T-helper 2 cell treated with Interferon-gamma antibody and Interleukin-4, amounts not matched to agents 5 μg/mL and 100 μg/mL, for 36 hours (primary cell): ENCODE data around the gene UBE2G2.

Source experiments
- DNase-seq: peaks from one replicate; pipeline ENCODE4 v3.0.0; 2021; ENCODE audit warnings: low spot score
- H3K27ac Mint-ChIP-seq: one replicate; pipeline ENCODE4 v1.8.0; 2021; ENCODE audit warnings: mild to moderate bottlenecking, mixed read lengths
- H3K27me3 Mint-ChIP-seq: one replicate; pipeline ENCODE4 v1.8.0; 2021; ENCODE audit warnings: low read depth, mixed read lengths
- H3K36me3 Mint-ChIP-seq: one replicate; pipeline ENCODE4 v1.8.0; 2021; ENCODE audit warnings: low read depth, mixed read lengths
- H3K4me1 Mint-ChIP-seq: one replicate; pipeline ENCODE4 v1.8.0; 2021; ENCODE audit warnings: low read depth, mixed read lengths
- H3K4me3 Mint-ChIP-seq: one replicate; pipeline ENCODE4 v1.8.0; 2022; ENCODE audit warnings: mild to moderate bottlenecking, moderate library complexity, mixed read lengths
- H3K9me3 Mint-ChIP-seq: one replicate; pipeline ENCODE4 v1.8.0; 2021; ENCODE audit warnings: mixed read lengths

UBE2G2 gene

DNA sequence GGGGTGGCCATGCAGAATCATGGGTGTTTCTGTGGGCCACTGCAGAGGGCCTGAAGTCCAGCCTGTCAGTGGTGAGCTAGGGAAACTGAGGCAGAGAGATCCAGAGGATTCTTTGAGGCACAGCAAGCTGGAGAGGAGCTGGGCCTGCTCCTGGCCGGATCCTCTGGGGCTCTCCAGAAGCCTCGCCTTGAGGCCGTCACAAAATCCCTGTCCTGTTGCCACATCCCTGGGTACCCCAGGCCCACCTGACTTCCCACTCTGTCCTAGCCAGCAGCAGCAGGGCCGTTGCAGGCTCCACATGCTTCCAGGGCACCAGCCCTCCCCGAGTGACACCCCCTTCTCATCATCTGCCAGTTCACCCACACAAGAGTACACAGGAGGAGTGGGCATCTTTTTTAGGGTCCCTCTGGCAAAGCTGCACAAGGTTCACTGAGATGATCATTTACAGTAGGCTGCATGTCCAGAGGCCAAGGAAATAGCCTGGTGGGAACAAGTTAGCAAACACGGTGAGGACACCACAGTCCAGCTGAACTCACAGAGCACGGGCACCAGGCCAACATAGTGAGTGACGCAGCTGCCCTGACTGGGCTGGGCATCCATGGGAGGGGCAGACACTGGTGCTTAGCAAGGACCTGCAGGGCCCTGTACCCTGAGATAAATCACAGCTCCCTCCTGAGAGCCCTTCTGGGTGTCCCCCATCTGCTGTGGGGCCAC is 65.2 kb downstream of the UBE2G2 start:
- H3K27ac Mint-ChIP-seq: no peak overlapping the region
- no peaks in the 10 kb centered on the region for H3K9me3 Mint-ChIP-seq
- no peak overlapping the region for H3K4me3 Mint-ChIP-seq
- no peaks in the 10 kb centered on the region for H3K4me1 Mint-ChIP-seq
- H3K27me3 Mint-ChIP-seq: peaks cover 14% of the 10 kb centered on the region
- DNase-seq: no peak
- no peaks in the 10 kb centered on the region for H3K36me3 Mint-ChIP-seq

DNA sequence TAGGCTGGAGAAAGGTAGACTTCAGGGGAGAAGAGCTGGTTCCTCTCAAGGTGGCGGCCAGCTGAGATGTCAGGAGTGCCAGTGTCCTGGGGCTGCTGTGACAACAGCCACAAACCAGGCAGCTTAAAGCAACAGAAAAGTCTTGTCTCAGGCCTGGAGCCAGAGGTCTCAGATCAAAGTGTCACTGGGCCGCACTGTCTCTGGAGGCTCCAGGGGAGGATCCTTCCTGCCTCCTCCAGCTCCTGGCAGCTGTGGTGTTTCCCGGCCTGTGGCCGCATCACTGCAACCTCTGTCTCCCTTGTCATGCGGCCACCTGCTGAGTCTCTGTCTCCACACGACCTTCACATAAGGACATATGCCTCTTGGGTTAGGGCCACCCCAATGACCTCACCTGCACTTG is 65.8 kb downstream of the UBE2G2 start:
- Mint-ChIP-seq H3K9me3 (no peaks in the 10 kb centered on the region), H3K27me3 (peaks cover 11% of the 10 kb centered on the region), H3K4me1 (no peaks in the 10 kb centered on the region), H3K36me3 (no peaks in the 10 kb centered on the region), H3K4me3 (no peak overlapping the region), H3K27ac (no peak overlapping the region)
- DNase-seq: no peak

DNA sequence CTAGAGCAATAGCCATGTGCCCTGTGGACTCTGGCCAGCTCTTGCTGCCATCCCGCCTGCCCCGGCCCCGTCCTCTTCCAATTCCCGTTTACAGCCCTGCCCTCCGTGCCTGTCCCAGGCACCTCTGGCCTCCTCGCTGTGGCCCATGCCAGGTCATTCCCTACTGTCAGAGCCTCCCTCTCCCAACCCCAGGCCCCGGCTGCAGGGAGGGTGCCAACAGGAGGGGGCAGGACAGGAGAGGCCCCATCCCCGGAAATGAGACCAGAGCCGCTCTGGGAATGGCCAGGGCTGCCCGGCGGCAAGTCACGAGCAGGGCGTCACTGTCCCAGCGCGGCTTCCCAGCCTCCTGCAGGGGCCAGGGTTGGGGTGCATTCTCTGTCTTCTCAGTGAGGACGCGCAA is 66.8 kb downstream of the UBE2G2 start:
- Mint-ChIP-seq H3K4me1 (no peaks in the 10 kb centered on the region), H3K27me3 (peaks cover 6% of the 10 kb centered on the region)

GRCh38 chr21:44734026-44734745 is 67.4 kb downstream of the UBE2G2 start:
- no peak overlapping the region for H3K4me3 Mint-ChIP-seq
- no peak for DNase-seq
- H3K9me3 Mint-ChIP-seq: no peaks in the 10 kb centered on the region
- H3K4me1 Mint-ChIP-seq: no peaks in the 10 kb centered on the region
- no peaks in the 10 kb centered on the region for H3K36me3 Mint-ChIP-seq
- H3K27me3 Mint-ChIP-seq: peaks cover 5% of the 10 kb centered on the region
- H3K27ac Mint-ChIP-seq: no peak overlapping the region

More for the DNA sequence above, 66.8 kb downstream of the UBE2G2 start:
- no peak overlapping the region for H3K27ac Mint-ChIP-seq
- no peaks in the 10 kb centered on the region for H3K9me3 Mint-ChIP-seq
- no peak overlapping the region for H3K4me3 Mint-ChIP-seq
- no peaks in the 10 kb centered on the region for H3K36me3 Mint-ChIP-seq
- no peak for DNase-seq

- Mint-ChIP-seq H3K27ac (no peak overlapping the region), H3K27me3 (peaks cover 4% of the 10 kb centered on the region), H3K9me3 (no peaks in the 10 kb centered on the region), H3K4me1 (no peaks in the 10 kb centered on the region), H3K4me3 (no peak overlapping the region), H3K36me3 (no peaks in the 10 kb centered on the region)
- DNase-seq: no peak
These were observed 68.7 kb downstream of the UBE2G2 start for GRCh38 chr21:44732956-44733355.

DNA sequence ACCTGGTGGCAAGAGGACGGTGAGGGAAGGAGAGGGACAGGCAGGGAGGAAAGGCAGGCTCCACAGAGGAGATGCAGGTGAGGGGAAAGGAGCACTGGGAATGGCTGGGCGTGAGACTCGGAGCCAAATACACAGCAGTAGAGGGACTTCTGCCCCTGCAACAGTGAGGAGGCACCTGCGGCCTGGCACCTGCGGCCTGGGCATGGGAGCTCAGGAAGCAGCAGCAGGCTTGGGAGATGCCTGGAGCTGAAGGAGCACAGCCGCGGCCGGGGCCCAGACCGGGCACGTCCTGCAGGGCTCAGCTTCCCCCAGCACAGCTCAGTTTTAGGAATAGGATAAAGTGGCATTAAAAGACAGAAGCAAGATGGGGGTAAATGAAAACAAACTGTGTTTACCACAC is 69.4 kb downstream of the UBE2G2 start:
- Mint-ChIP-seq H3K27ac (no peak overlapping the region), H3K36me3 (no peaks in the 10 kb centered on the region), H3K27me3 (peaks cover 2% of the 10 kb centered on the region), H3K4me1 (no peaks in the 10 kb centered on the region), H3K4me3 (no peak overlapping the region), H3K9me3 (no peaks in the 10 kb centered on the region)
- no peak for DNase-seq

DNA sequence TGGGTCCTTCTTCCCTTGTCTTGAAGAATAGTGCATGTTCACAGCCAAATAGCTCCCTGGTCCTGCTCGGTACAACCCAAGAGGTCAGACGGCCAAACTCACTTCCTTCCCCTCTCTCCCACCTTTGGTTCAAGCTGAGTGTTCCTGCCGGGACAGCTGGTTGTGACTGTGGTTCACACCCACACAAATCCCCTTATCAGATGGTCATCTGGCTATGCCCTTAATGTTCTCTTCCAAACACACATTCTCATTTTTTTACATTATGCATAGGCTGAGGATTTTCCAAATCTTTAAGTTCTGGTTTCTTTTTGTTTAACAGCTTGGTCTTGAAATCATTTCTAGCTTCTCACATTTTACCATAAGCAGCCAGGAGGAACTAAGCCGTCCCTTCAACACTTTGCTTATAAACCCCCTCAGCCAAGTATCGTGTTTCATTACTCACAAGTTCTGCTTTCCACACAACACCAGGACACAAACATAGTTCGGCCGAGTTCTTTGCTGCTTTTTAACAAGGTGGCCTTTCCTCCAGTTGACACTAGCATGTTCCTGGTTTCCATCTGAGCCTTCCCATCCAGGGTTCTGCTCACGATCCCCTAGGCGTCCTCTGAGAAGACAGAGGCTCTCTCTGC is 70.6 kb downstream of the UBE2G2 start:
- Mint-ChIP-seq H3K36me3 (no peaks in the 10 kb centered on the region), H3K27me3 (peaks cover 2% of the 10 kb centered on the region), H3K27ac (no peak overlapping the region), H3K4me3 (no peak overlapping the region), H3K9me3 (no peaks in the 10 kb centered on the region), H3K4me1 (no peaks in the 10 kb centered on the region)
- no peak for DNase-seq

GRCh38 chr21:44730028-44730395 is 71.6 kb downstream of the UBE2G2 start:
- Mint-ChIP-seq H3K36me3 (no peaks in the 10 kb centered on the region), H3K4me3 (no peak overlapping the region), H3K9me3 (no peaks in the 10 kb centered on the region), H3K27me3 (peaks cover 8% of the 10 kb centered on the region), H3K27ac (no peak overlapping the region), H3K4me1 (no peaks in the 10 kb centered on the region)
- no peak for DNase-seq

- DNase-seq: no peak
- Mint-ChIP-seq H3K4me3 (no peak overlapping the region), H3K36me3 (no peaks in the 10 kb centered on the region), H3K27ac (no peak overlapping the region), H3K27me3 (peaks cover 12% of the 10 kb centered on the region), H3K4me1 (no peaks in the 10 kb centered on the region), H3K9me3 (no peaks in the 10 kb centered on the region)
These were observed 72.1 kb downstream of the UBE2G2 start for GRCh38 chr21:44729336-44730027.

DNA sequence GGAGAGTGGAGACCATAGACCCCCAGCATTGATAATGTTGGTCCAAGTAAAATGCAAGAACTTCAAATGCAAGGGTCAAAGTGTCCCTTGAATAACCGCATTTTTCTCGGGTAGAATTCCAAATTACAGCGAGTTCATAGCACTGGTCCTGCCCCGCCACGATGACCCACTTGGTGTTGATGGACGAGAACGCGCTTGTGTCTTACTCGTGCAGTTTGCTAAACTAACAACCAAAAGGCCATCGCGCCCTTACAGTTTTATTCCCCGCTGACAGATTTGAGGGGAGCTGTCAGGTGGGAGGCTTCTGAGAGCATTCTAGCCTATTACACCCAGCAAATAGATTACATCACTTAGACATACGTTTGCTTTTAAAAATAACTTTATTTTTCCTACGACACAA is 72.9 kb downstream of the UBE2G2 start:
- H3K4me3 Mint-ChIP-seq: no peak overlapping the region
- peaks cover 17% of the 10 kb centered on the region for H3K27me3 Mint-ChIP-seq
- H3K27ac Mint-ChIP-seq: no peak overlapping the region
- H3K9me3 Mint-ChIP-seq: no peaks in the 10 kb centered on the region
- H3K36me3 Mint-ChIP-seq: no peaks in the 10 kb centered on the region
- DNase-seq: no peak
- no peaks in the 10 kb centered on the region for H3K4me1 Mint-ChIP-seq

GRCh38 chr21:44727757-44728156 is 73.9 kb downstream of the UBE2G2 start:
- no peak for DNase-seq
- Mint-ChIP-seq H3K9me3 (no peaks in the 10 kb centered on the region), H3K36me3 (no peaks in the 10 kb centered on the region), H3K27me3 (peaks cover 24% of the 10 kb centered on the region), H3K4me3 (no peak overlapping the region), H3K4me1 (no peaks in the 10 kb centered on the region), H3K27ac (no peak overlapping the region)

- Mint-ChIP-seq H3K4me1 (no peaks in the 10 kb centered on the region), H3K27ac (no peak overlapping the region), H3K4me3 (no peak overlapping the region), H3K27me3 (peaks cover 28% of the 10 kb centered on the region), H3K9me3 (no peaks in the 10 kb centered on the region), H3K36me3 (no peaks in the 10 kb centered on the region)
- DNase-seq: no peak
These were observed 74.3 kb downstream of the UBE2G2 start for GRCh38 chr21:44727321-44727720.

DNA sequence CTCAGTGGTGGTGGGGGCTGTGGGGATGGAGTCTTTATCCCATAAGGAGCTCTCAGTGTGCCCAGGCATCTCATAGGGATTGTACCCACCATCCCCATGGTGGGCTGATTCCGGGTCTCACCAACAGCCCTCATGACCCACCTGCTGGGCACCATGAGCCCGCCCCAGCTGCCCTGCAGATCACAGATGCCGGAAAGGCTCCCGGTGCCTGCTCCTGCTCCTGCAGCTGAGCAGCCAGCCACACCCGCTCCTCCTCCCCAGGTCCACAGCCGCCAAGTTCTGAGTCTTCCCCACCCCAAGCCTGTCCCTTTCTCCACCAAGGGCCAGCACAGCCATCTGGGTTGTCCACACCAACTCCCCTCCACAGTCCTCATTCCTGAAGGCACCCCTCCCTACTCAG is 74.8 kb downstream of the UBE2G2 start:
- Mint-ChIP-seq H3K27ac (no peak overlapping the region), H3K36me3 (no peaks in the 10 kb centered on the region), H3K4me3 (no peak overlapping the region), H3K4me1 (no peaks in the 10 kb centered on the region), H3K27me3 (peaks cover 30% of the 10 kb centered on the region), H3K9me3 (no peaks in the 10 kb centered on the region)
- no peak for DNase-seq

- peaks cover 46% of the 10 kb centered on the region for H3K27me3 Mint-ChIP-seq
- no peaks in the 10 kb centered on the region for H3K4me1 Mint-ChIP-seq
- no peak for DNase-seq
- H3K36me3 Mint-ChIP-seq: no peaks in the 10 kb centered on the region
- no peak overlapping the region for H3K27ac Mint-ChIP-seq
- H3K9me3 Mint-ChIP-seq: no peaks in the 10 kb centered on the region
- no peak overlapping the region for H3K4me3 Mint-ChIP-seq
These were observed 76.7 kb downstream of the UBE2G2 start for GRCh38 chr21:44724926-44725325.
